IMR-90 (cell line): Measurements from ENCODE around the gene HYAL1. TPM values are rescaled to one million over a fixed set of nuclear protein-coding genes. Genes with fewer than 3 reads are reported as not detected.

ENCODE experiments used
- ATAC-seq: fragments of 200-7000 bp; cut with Tn5 transposase; 2 replicates; pipeline ENCODE4 v1.9.1; 2020; ENCODE audit warnings: low read depth, mild to moderate bottlenecking, moderate library complexity
- BruUV-seq: library from RNA; stranded (reverse); fragments of 400-500 nt; replicated peaks from 2 replicates; lab custom pipeline; 2021; lab: Mats Ljungman, UMichigan
- CTCF ChIA-PET: fragments of 300-600 bp; formaldehyde crosslinking; extraction: SDS; loops from one replicate; lab custom pipeline; 2021; ENCODE audit warnings: antibody characterized with exemption; lab: Yijun Ruan, JAX
- POLR2A ChIA-PET: fragments of 300-600 bp; sonication (Branson Sonifier 250); formaldehyde crosslinking; loops from one replicate; lab custom pipeline; 2022; ENCODE audit warnings: antibody characterized with exemption; ENCODE audit not compliant: unreplicated experiment; lab: Charles Lee
- DNase-seq: peaks from one replicate; pipeline ENCODE4 v3.0.0; 2013
- H2AFZ ChIP-seq: replicated peaks from 2 replicates; pipeline ENCODE3; 2013; ENCODE audit warnings: low read length, mild to moderate bottlenecking; ENCODE audit not compliant: poor library complexity
- H2AK5ac ChIP-seq: 2 replicates; pipeline ENCODE4 v1.6.1; 2013; ENCODE audit warnings: low read depth, low read length, inconsistent platforms
- H2AK9ac ChIP-seq: replicated peaks from 2 replicates; pipeline ENCODE3; 2013; ENCODE audit warnings: mild to moderate bottlenecking, low read depth, low read length, moderate library complexity; ENCODE audit not compliant: poor library complexity
- H2BK120ac ChIP-seq: 2 replicates; pipeline ENCODE4 v1.6.1; 2013; ENCODE audit warnings: low read depth, low read length, inconsistent platforms
- H2BK15ac ChIP-seq: 3 replicates; pipeline ENCODE4 v1.6.1; 2013; ENCODE audit warnings: low read depth, low read length, inconsistent platforms
- H2BK20ac ChIP-seq: 2 replicates; pipeline ENCODE4 v1.6.1; 2013; ENCODE audit warnings: low read depth, mild to moderate bottlenecking, inconsistent platforms, low read length, moderate library complexity
- H2BK5ac ChIP-seq: 2 replicates; pipeline ENCODE4 v1.6.1; 2013; ENCODE audit warnings: mild to moderate bottlenecking, low read depth, low read length, inconsistent platforms; ENCODE audit not compliant: poor library complexity, severe bottlenecking
- H3K14ac ChIP-seq: replicated peaks from 2 replicates; pipeline ENCODE4 v1.6.1; 2013; ENCODE audit warnings: low read depth, low read length, inconsistent platforms
- H3K18ac ChIP-seq: 2 replicates; pipeline ENCODE4 v1.6.1; 2013; ENCODE audit warnings: low read depth, low read length, control low read depth
- H3K23ac ChIP-seq: 2 replicates; pipeline ENCODE4 v1.6.1; 2013; ENCODE audit warnings: low read depth, low read length, inconsistent platforms
- H3K27ac ChIP-seq: 2 replicates; pipeline ENCODE4 v1.5.1; 2013; ENCODE audit warnings: mild to moderate bottlenecking, control low read depth, low read length; ENCODE audit not compliant: insufficient read depth
- H3K27me3 ChIP-seq: 2 replicates; pipeline ENCODE4 v1.6.1; 2013; ENCODE audit warnings: low read length; ENCODE audit not compliant: control insufficient read depth, insufficient read depth
- H3K36me3 ChIP-seq: 2 replicates; pipeline ENCODE4 v1.6.1; 2013; ENCODE audit warnings: low read length, mixed read lengths; ENCODE audit not compliant: control insufficient read depth, insufficient read depth
- H3K4ac ChIP-seq: 2 replicates; pipeline ENCODE4 v1.6.1; 2013; ENCODE audit warnings: low read depth, low read length, inconsistent platforms
- H3K4me1 ChIP-seq: 2 replicates; pipeline ENCODE4 v1.6.1; 2013; ENCODE audit warnings: low read length, mixed read lengths; ENCODE audit not compliant: control insufficient read depth, insufficient read depth
- H3K4me2 ChIP-seq: 2 replicates; pipeline ENCODE4 v1.6.1; 2013; ENCODE audit warnings: low read depth, mild to moderate bottlenecking, control low read depth, low read length, moderate library complexity
- H3K4me3 ChIP-seq: 2 replicates; pipeline ENCODE4 v1.5.1; 2013; ENCODE audit warnings: low read depth, mild to moderate bottlenecking, control low read depth, low read length, moderate library complexity; ENCODE audit not compliant: insufficient read depth
- H3K56ac ChIP-seq: 2 replicates; pipeline ENCODE4 v1.6.1; 2013; ENCODE audit warnings: low read length, inconsistent platforms; ENCODE audit not compliant: insufficient read depth; ENCODE audit errors: extremely low read depth
- H3K79me1 ChIP-seq, 2 experiments: 2 replicates each; pipeline ENCODE4 v1.6.1; 2013; ENCODE audit warnings: low read length in 2 of 2, inconsistent platforms in 1 of 2, low read depth in 1 of 2
- H3K9ac ChIP-seq: 2 replicates; pipeline ENCODE4 v1.6.1; 2013; ENCODE audit warnings: low read depth, low read length, control low read depth
- H3K9me1 ChIP-seq: 2 replicates; pipeline ENCODE4 v1.6.1; 2013; ENCODE audit warnings: low read length, inconsistent platforms; ENCODE audit not compliant: insufficient read depth
- H3K9me3 ChIP-seq: 2 replicates; pipeline ENCODE4 v1.6.1; 2013; ENCODE audit warnings: low read length; ENCODE audit not compliant: control insufficient read depth, insufficient read depth
- H4K20me1 ChIP-seq: 2 replicates; pipeline ENCODE4 v1.6.1; 2013; ENCODE audit warnings: low read length, inconsistent platforms; ENCODE audit not compliant: insufficient read depth
- H4K5ac ChIP-seq: 2 replicates; pipeline ENCODE4 v1.6.1; 2013; ENCODE audit warnings: mild to moderate bottlenecking, low read depth, low read length, control low read depth
- H4K8ac ChIP-seq, 2 experiments: 2 replicates each; pipeline ENCODE4 v1.6.1; 2013; ENCODE audit warnings: low read depth in 2 of 2, low read length in 2 of 2, control low read depth in 1 of 2, inconsistent platforms in 1 of 2
- H4K91ac ChIP-seq: 2 replicates; pipeline ENCODE4 v1.6.1; 2013; ENCODE audit warnings: low read depth, low read length, inconsistent platforms; ENCODE audit not compliant: insufficient read depth
- BHLHE40 ChIP-seq: fragments of 150-350 bp; IDR thresholded peaks from 2 replicates; pipeline ENCODE4 v1.6.1; 2016; ENCODE audit warnings: mild to moderate bottlenecking, low read depth, low read length
- CEBPB ChIP-seq: IDR thresholded peaks from 2 replicates; pipeline ENCODE4 v1.6.1; 2012; ENCODE audit warnings: low read depth, low read length, improper control_type of control experiment
- ELK1 ChIP-seq: fragments of 150-350 bp; IDR thresholded peaks from 2 replicates; pipeline ENCODE4 v1.6.1; 2016; ENCODE audit warnings: low read depth, mild to moderate bottlenecking, low read length, moderate library complexity, borderline replicate concordance
- FOS ChIP-seq: fragments of 150-350 bp; IDR thresholded peaks from 2 replicates; pipeline ENCODE4 v1.6.1; 2016; ENCODE audit warnings: low read depth, low read length
- MXI1 ChIP-seq: IDR thresholded peaks from 2 replicates; pipeline ENCODE4 v1.6.1; 2012; ENCODE audit warnings: low read depth, mild to moderate bottlenecking, low read length, moderate library complexity, borderline replicate concordance
- POLR2A ChIP-seq: IDR thresholded peaks from 2 replicates; pipeline ENCODE4 v1.6.1; 2012; ENCODE audit warnings: mild to moderate bottlenecking, low read depth, low read length
- RAD21 ChIP-seq: IDR thresholded peaks from 2 replicates; pipeline ENCODE4 v1.6.1; 2012; ENCODE audit warnings: low read length, improper control_type of control experiment
- RCOR1 ChIP-seq: IDR thresholded peaks from 2 replicates; pipeline ENCODE4 v1.6.1; 2012; ENCODE audit warnings: mild to moderate bottlenecking, low read length, improper control_type of control experiment; ENCODE audit not compliant: insufficient replicate concordance
- SMC3 ChIP-seq: fragments of 150-350 bp; IDR thresholded peaks from 2 replicates; pipeline ENCODE4 v1.6.1; 2016; ENCODE audit warnings: low read depth, mild to moderate bottlenecking, antibody characterized with exemption, low read length, moderate library complexity
- USF2 ChIP-seq: fragments of 150-350 bp; IDR thresholded peaks from 2 replicates; pipeline ENCODE4 v1.6.1; 2017; ENCODE audit warnings: mild to moderate bottlenecking, antibody characterized with exemption, low read length, low read depth
- WGBS, 2 experiments: methylation state at CpG; one replicate each; pipeline versions ENCODE4 v1.1.5 to v1.1.7; 2013; ENCODE audit warnings: missing lambda C conversion rate in 2 of 2; ENCODE audit not compliant: insufficient read length in 1 of 2; ENCODE audit errors: extremely low coverage in 2 of 2; 5-methylcytosine and 5-hydroxymethylcytosine counted together
- dilution Hi-C: fragments of 300-500 bp; cut with HindIII; formaldehyde crosslinking; loops from one replicate; pipeline ENCODE4 v1.14.3; 2018; ENCODE audit warnings: low sequenced_read_pairs; ENCODE audit not compliant: unreplicated experiment
- in situ Hi-C: fragments of 300-500 bp; cut with MboI; formaldehyde crosslinking; loops from 3 replicates; pipeline ENCODE4 v1.14.3; 2019; ENCODE audit warnings: low sequenced_read_pairs, inconsistent platforms, mixed read lengths
- intact Hi-C: fragments of 100-400 bp; cut with micrococcal nuclease; formaldehyde crosslinking; loops from 2 replicates; pipeline ENCODE4 v1.10.0; 2022
- polyA plus RNA-seq, 3 experiments: library from polyadenylated mRNA; depleted of rRNA; stranded (reverse); fragments of >200 nt; gene quantifications; 2 replicates each; pipeline ENCODE4 v1.2.3, GENCODE V29; 2012; ENCODE audit warnings: low replicate concordance in 1 of 3
- total RNA-seq: library from RNA; depleted of rRNA; stranded (reverse); fragments of >200 nt; gene quantifications from 2 replicates; pipeline ENCODE4 v1.2.3, GENCODE V29; 2012
- TF ChIP-seq, protein P1 (sequence below): conservative IDR thresholded peaks from 2 replicates; pipeline ENCODE4 v1.5.1; 2012; ENCODE audit warnings: mild to moderate bottlenecking, low read depth, low read length, improper control_type of control experiment

Gene HYAL1
- total and polyA plus RNA-seq, 2 of the 4 experiments (the other 2 are of a cell fraction), result 0.32 to 0.36 TPM

- Histone ChIP-seq H3K4me3 (no peak overlapping the region), H2BK15ac (no peak overlapping the region), H3K18ac (no peak overlapping the region), H2BK5ac (no peak overlapping the region), H2BK20ac (no peak overlapping the region), H2AFZ (no peak overlapping the region), H3K36me3 (peaks cover 20% of the 10 kb centered on the region; the same call in 1 of the 2 replicates), H2AK9ac (no peak overlapping the region), H4K20me1 (no peaks in the 10 kb centered on the region), H3K23ac (no peak overlapping the region), H3K27ac (no peak overlapping the region), H3K14ac (no peak overlapping the region), H2AK5ac (no peak overlapping the region), H4K8ac (no peak overlapping the region), H3K79me1 (peaks cover 0 to 4% of the 10 kb centered on the region in 2 experiments; a peak in 1 of 4 replicates), H3K56ac (no peak overlapping the region), H2BK120ac (no peak overlapping the region), H4K5ac (no peak overlapping the region), H3K4ac (no peak overlapping the region), H4K91ac (no peak overlapping the region), H3K9me3 (no peaks in the 10 kb centered on the region), H3K9ac (no peak overlapping the region), H3K4me1 (peaks cover 3% of the 10 kb centered on the region; the same call in 1 of the 2 replicates), H3K9me1 (no peaks in the 10 kb centered on the region), H3K4me2 (no peak overlapping the region), H3K27me3 (no peaks in the 10 kb centered on the region)
- CTCF ChIA-PET, result no interaction called here
- POLR2A ChIA-PET, result no interaction called here
- TF ChIP-seq FOS, result no peak
- TF ChIP-seq MXI1, result no peak
- TF ChIP-seq ELK1, result no peak
- TF ChIP-seq RCOR1, result no peak
- TF ChIP-seq POLR2A, result no peak
- no peak for TF ChIP-seq CEBPB
- no peak for TF ChIP-seq SMC3
- no peak for TF ChIP-seq BHLHE40
- TF ChIP-seq RAD21, result no peak
- no peak for TF ChIP-seq USF2
- TF ChIP-seq, protein P1, sequence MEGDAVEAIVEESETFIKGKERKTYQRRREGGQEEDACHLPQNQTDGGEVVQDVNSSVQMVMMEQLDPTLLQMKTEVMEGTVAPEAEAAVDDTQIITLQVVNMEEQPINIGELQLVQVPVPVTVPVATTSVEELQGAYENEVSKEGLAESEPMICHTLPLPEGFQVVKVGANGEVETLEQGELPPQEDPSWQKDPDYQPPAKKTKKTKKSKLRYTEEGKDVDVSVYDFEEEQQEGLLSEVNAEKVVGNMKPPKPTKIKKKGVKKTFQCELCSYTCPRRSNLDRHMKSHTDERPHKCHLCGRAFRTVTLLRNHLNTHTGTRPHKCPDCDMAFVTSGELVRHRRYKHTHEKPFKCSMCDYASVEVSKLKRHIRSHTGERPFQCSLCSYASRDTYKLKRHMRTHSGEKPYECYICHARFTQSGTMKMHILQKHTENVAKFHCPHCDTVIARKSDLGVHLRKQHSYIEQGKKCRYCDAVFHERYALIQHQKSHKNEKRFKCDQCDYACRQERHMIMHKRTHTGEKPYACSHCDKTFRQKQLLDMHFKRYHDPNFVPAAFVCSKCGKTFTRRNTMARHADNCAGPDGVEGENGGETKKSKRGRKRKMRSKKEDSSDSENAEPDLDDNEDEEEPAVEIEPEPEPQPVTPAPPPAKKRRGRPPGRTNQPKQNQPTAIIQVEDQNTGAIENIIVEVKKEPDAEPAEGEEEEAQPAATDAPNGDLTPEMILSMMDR, result no peak
- DNase-seq, result no peak
- intact Hi-C loops, result no loop called here
- 57% methylated on average over 76 of the region's 79 CpGs; no CpG with 5 or more reads in 1 of the 2 experiments for WGBS, 2 experiments
- no TSS peak for BruUV-seq
- ATAC-seq, result no peak
- in situ Hi-C loops, result no loop called here
- dilution Hi-C loops, result no loop called here
Measured at GRCh38 chr3:50275996-50276761, 27.2 kb downstream of the HYAL1 start.
